A549 (cell line): Measurements from ENCODE around the gene GNAL. TPM values are rescaled to one million over a fixed set of nuclear protein-coding genes. Genes with fewer than 3 reads are reported as not detected.

Experiments
- ATAC-seq, 2 experiments: fragments of 200-7000 bp in 1 of 2; fragments of >200 bp in 1 of 2; cut with Nextera tagmentation in 1 of 2; cut with Tn5 transposase in 1 of 2; 3 replicates each; pipeline versions ENCODE4 v1.8.0 to v1.9.1; 2018 to 2020; ENCODE audit warnings: mild to moderate bottlenecking in 1 of 2, moderate library complexity in 1 of 2
- CTCF ChIA-PET: fragments of 300-600 bp; sonication (Branson Sonifier 250); formaldehyde crosslinking; extraction: SDS; loops from one replicate; lab custom pipeline; 2021; ENCODE audit warnings: antibody characterized with exemption, inconsistent platforms; lab: Yijun Ruan, JAX
- POLR2A ChIA-PET: fragments of 350-600 bp; formaldehyde crosslinking; extraction: SDS; loops from one replicate; lab custom pipeline; 2021; ENCODE audit warnings: antibody characterized with exemption, inconsistent platforms; lab: Yijun Ruan, JAX
- DNase-seq, 2 experiments: peaks; one replicate each; pipeline versions ENCODE4 v3.0.0 to v3.0.0-alpha.2; 2011 to 2016; ENCODE audit warnings: low read depth in 1 of 2, low spot score in 1 of 2
- FAIRE-seq: peaks from 2 replicates; lab custom pipeline; 2011; peaks lifted over from hg19 to GRCh38; lab: Jason Lieb, UNC
- H3K27ac ChIP-seq, 2 experiments: fragments of >200 bp; sonication (Bioruptor Twin); formaldehyde crosslinking; 3 replicates each; pipeline ENCODE4 v1.5.1; 2016 to 2017
- H3K4me1 ChIP-seq: fragments of >200 bp; sonication (Bioruptor Twin); formaldehyde crosslinking; 3 replicates; pipeline ENCODE4 v1.6.1; 2016
- H3K4me2 ChIP-seq: fragments of >200 bp; sonication (Bioruptor Twin); formaldehyde crosslinking; 3 replicates; pipeline ENCODE4 v1.6.1; 2016
- H3K4me3 ChIP-seq: fragments of >200 bp; sonication (Bioruptor Twin); formaldehyde crosslinking; 3 replicates; pipeline ENCODE4 v1.5.1; 2016
- H3K9me3 ChIP-seq: fragments of >200 bp; sonication (Bioruptor Twin); formaldehyde crosslinking; 3 replicates; pipeline ENCODE4 v1.6.1; 2016
- CBX2 ChIP-seq: fragments of 200-600 bp; sonication (generic); IDR thresholded peaks from 2 replicates; pipeline ENCODE4 v1.6.1; 2016; ENCODE audit warnings: low read depth, mild to moderate bottlenecking, borderline replicate concordance
- CEBPB ChIP-seq, 2 experiments: fragments of >200 bp in 1 of 2; sonication (Bioruptor Twin) in 1 of 2; formaldehyde crosslinking in 1 of 2; IDR thresholded peaks; 2 replicates each; pipeline ENCODE4 v1.6.1; 2012 to 2016
- CHD4 ChIP-seq: fragments of 200-600 bp; sonication (generic); IDR thresholded peaks from 2 replicates; pipeline ENCODE4 v1.6.1; 2016; ENCODE audit warnings: antibody characterized with exemption, mild to moderate bottlenecking, borderline replicate concordance
- E2F6 ChIP-seq: IDR thresholded peaks from 2 replicates; pipeline ENCODE4 v1.6.1; 2012; ENCODE audit warnings: low read depth, borderline replicate concordance
- EHF ChIP-seq: fragments of 250-450 bp; sonication (Bioruptor Pico); IDR thresholded peaks from 2 replicates; pipeline ENCODE4 v1.5.0; 2020; ENCODE audit warnings: mild to moderate bottlenecking
- EHMT2 ChIP-seq: fragments of 200-600 bp; sonication (generic); IDR thresholded peaks from 2 replicates; pipeline ENCODE4 v1.6.1; 2016; ENCODE audit warnings: antibody characterized with exemption, low read depth, mild to moderate bottlenecking, moderate library complexity
- EP300 ChIP-seq, 2 experiments: fragments of >200 bp; sonication (Bioruptor Twin); formaldehyde crosslinking; IDR thresholded peaks; 2 replicates in 1 of 2; 3 replicates in 1 of 2; pipeline ENCODE4 v1.6.1; 2016 to 2017
- FOSB ChIP-seq: fragments of 250-450 bp; sonication (Bioruptor Pico); IDR thresholded peaks from 2 replicates; pipeline ENCODE4 v1.5.0; 2020; ENCODE audit warnings: mild to moderate bottlenecking, moderate library complexity
- FOXS1 ChIP-seq: fragments of 250-450 bp; sonication (Bioruptor Pico); IDR thresholded peaks from 2 replicates; pipeline ENCODE4 v1.5.0; 2020; ENCODE audit warnings: mild to moderate bottlenecking, moderate library complexity
- GATA3 ChIP-seq: IDR thresholded peaks from 2 replicates; pipeline ENCODE4 v1.6.1; 2012; ENCODE audit warnings: borderline replicate concordance
- HDAC2 ChIP-seq: fragments of 200-600 bp; sonication (generic); IDR thresholded peaks from 2 replicates; pipeline ENCODE4 v1.6.1; 2016
- HEYL ChIP-seq: fragments of 250-450 bp; sonication (Bioruptor Pico); IDR thresholded peaks from 2 replicates; pipeline ENCODE4 v1.8.0; 2021; ENCODE audit warnings: mild to moderate bottlenecking, moderate library complexity
- HOXA7 ChIP-seq: fragments of 250-450 bp; sonication (Bioruptor Pico); IDR thresholded peaks from 2 replicates; pipeline ENCODE4 v1.5.0; 2020; ENCODE audit warnings: mild to moderate bottlenecking, moderate library complexity
- HOXB5 ChIP-seq: fragments of 250-450 bp; sonication (Bioruptor Pico); IDR thresholded peaks from 2 replicates; pipeline ENCODE4 v1.5.0; 2020; ENCODE audit warnings: mild to moderate bottlenecking, moderate library complexity
- JUN ChIP-seq, 2 experiments: fragments of >200 bp; sonication (Bioruptor Twin); formaldehyde crosslinking; IDR thresholded peaks; 2 replicates in 1 of 2; 3 replicates in 1 of 2; pipeline ENCODE4 v1.6.1; 2016 to 2017
- JUNB ChIP-seq: fragments of >200 bp; sonication (Bioruptor Twin); formaldehyde crosslinking; IDR thresholded peaks from 2 replicates; pipeline ENCODE4 v1.6.1; 2016
- KDM5A ChIP-seq: fragments of 200-600 bp; sonication (generic); IDR thresholded peaks from 2 replicates; pipeline ENCODE4 v1.6.1; 2016; ENCODE audit warnings: antibody characterized with exemption, mild to moderate bottlenecking
- MYC ChIP-seq: IDR thresholded peaks from 2 replicates; pipeline ENCODE4 v1.6.1; 2012; ENCODE audit warnings: mild to moderate bottlenecking, inconsistent platforms, low read length, improper control_type of control experiment, borderline replicate concordance
- NFE2L2 ChIP-seq: fragments of 150-350 bp; conservative IDR thresholded peaks from 2 replicates; pipeline ENCODE4 v1.6.1; 2014; ENCODE audit warnings: low read length
- NPAS2 ChIP-seq: fragments of 250-450 bp; sonication (Bioruptor Pico); IDR thresholded peaks from 2 replicates; pipeline ENCODE4 v1.8.0; 2022; ENCODE audit warnings: mild to moderate bottlenecking, moderate library complexity, borderline replicate concordance
- POLR2A ChIP-seq: IDR thresholded peaks from 2 replicates; pipeline ENCODE4 v1.6.1; 2012; ENCODE audit warnings: mild to moderate bottlenecking, low read length
- POLR2AphosphoS2 ChIP-seq: conservative IDR thresholded peaks from 2 replicates; pipeline ENCODE4 v1.6.1; 2012; ENCODE audit warnings: low read length, improper control_type of control experiment, inconsistent platforms
- RFX5 ChIP-seq: fragments of 450-650 bp; IDR thresholded peaks from 2 replicates; pipeline ENCODE4 v1.7.1; 2014; ENCODE audit warnings: antibody characterized with exemption, mild to moderate bottlenecking, moderate library complexity
- RNF2 ChIP-seq: fragments of 200-600 bp; sonication (generic); IDR thresholded peaks from 2 replicates; pipeline ENCODE4 v1.6.1; 2016; ENCODE audit warnings: low read depth, mild to moderate bottlenecking, antibody characterized with exemption, moderate library complexity, borderline replicate concordance
- TP53 ChIP-seq: fragments of 250-450 bp; sonication (Bioruptor Pico); IDR thresholded peaks from 2 replicates; pipeline ENCODE4 v1.5.0; 2021; ENCODE audit warnings: mild to moderate bottlenecking, moderate library complexity
- ZC3H11A ChIP-seq: fragments of 450-650 bp; IDR thresholded peaks from 2 replicates; pipeline ENCODE4 v1.6.1; 2014; ENCODE audit warnings: antibody characterized with exemption, mild to moderate bottlenecking
- ZNF302 ChIP-seq: fragments of 250-450 bp; sonication (Bioruptor Pico); IDR thresholded peaks from 2 replicates; pipeline ENCODE4 v1.9.0; 2021; ENCODE audit warnings: inconsistent platforms, mild to moderate bottlenecking, moderate library complexity
- WGBS: methylation state at CpG from one replicate; pipeline ENCODE4 v1.1.6; 2017; ENCODE audit errors: missing lambda C conversion rate; 5-methylcytosine and 5-hydroxymethylcytosine counted together
- polyA plus RNA-seq, 4 experiments: library from polyadenylated mRNA; depleted of rRNA in 3 of 4; stranded (reverse); fragments of >200 nt; fragmentation: RNase III in 1 of 4; extraction: RNeasy Plus Mini Kit Qiagen cat#74134 plus additional on column Dnase treatment in 1 of 4; gene quantifications; 2 replicates in 3 of 4; 3 replicates in 1 of 4; pipeline ENCODE4 v1.2.3, GENCODE V29; 2011 to 2017
- TF ChIP-seq, protein P1 (sequence below): fragments of 250-450 bp; sonication (Bioruptor Pico); IDR thresholded peaks from 2 replicates; pipeline ENCODE4 v1.5.0; 2020; ENCODE audit warnings: low read depth, mild to moderate bottlenecking, moderate library complexity
- TF ChIP-seq, protein P2 (sequence below): fragments of >200 bp; sonication (Bioruptor Twin); formaldehyde crosslinking; IDR thresholded peaks from 2 replicates; pipeline ENCODE4 v1.6.1; 2016

Gene GNAL
- polyA plus RNA-seq, 2 of the 4 experiments (the other 2 are of a cell fraction), result 5.1 to 12.9 TPM

- no peak for TF ChIP-seq E2F6
These were observed 150.5 kb downstream of the GNAL start (continued) for GRCh38 chr18:11839556-11839955.

DNA sequence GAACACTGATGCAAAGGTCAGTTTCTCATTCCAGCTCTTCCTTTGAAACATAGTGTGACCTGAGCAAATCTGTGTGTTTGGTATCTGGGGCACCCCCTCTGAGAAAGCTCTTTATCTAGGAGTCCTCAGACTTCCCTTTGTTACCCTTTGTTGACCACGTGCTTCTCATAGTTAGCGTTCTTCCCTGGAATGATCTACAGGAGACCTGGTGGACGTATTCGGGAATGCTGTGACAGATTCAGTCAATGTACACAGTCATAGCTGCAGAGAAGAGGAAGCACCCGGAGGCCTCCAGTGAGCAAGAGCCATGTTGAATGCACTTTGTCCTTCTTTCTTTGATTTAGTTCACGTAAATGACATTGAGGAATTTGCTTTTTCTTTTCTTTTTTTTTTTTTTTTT, 151.4 kb downstream of the GNAL start:
- DNase-seq, result peak in 1 of 2 experiments; percentile 31
- peak; percentile 68 to 75; a peak in 4 of 6 replicates for ATAC-seq

GRCh38 chr18:11842562-11842961, 153.5 kb downstream of the GNAL start:
- ATAC-seq (no peak), FAIRE-seq (no peak)
- ChIA-PET POLR2A (no interaction called here), CTCF (interaction anchor here (1.3 kb wide), 1 partner anchor 110 kb away, joined by 3 read pairs; no protein-coding TSS in a partner anchor)
- Histone ChIP-seq H3K4me3 (no peak overlapping the region), H3K4me1 (peaks cover 8% of the 10 kb centered on the region; the same call in 1 of the 3 replicates)
- TF ChIP-seq FOSB (CRISPR knock-in tag) (no peak), MYC (no peak), GATA3 (no peak), ZNF302 (CRISPR knock-in tag) (no peak), RNF2 (no peak), HOXB5 (CRISPR knock-in tag) (no peak), NPAS2 (CRISPR knock-in tag) (no peak), CBX2 (no peak), RFX5 (no peak), KDM5A (no peak), JUNB (no peak), HEYL (CRISPR knock-in tag) (no peak), ZC3H11A (no peak), CEBPB (IDR thresholded peaks at IDR 0.05) (no peak), CHD4 (no peak), TP53 (CRISPR knock-in tag) (no peak)
- TF ChIP-seq, protein P1, sequence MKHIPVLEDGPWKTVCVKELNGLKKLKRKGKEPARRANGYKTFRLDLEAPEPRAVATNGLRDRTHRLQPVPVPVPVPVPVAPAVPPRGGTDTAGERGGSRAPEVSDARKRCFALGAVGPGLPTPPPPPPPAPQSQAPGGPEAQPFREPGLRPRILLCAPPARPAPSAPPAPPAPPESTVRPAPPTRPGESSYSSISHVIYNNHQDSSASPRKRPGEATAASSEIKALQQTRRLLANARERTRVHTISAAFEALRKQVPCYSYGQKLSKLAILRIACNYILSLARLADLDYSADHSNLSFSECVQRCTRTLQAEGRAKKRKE (CRISPR knock-in tag), result no peak
- TF ChIP-seq, protein P2, sequence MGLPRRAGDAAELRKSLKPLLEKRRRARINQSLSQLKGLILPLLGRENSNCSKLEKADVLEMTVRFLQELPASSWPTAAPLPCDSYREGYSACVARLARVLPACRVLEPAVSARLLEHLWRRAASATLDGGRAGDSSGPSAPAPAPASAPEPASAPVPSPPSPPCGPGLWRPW, result no peak
- TF ChIP-seq, all 56 proteins: peak for 0
- H3K9me3 ChIP-seq, result no peaks in the 10 kb centered on the region
- H3K27ac ChIP-seq, result no peak overlapping the region
- no peak overlapping the region for H3K4me2 ChIP-seq
- 94% methylated on average over 5 of the region's 5 CpGs for WGBS
- DNase-seq, result no peak

More for the DNA sequence above, 151.4 kb downstream of the GNAL start:
- no peak overlapping the region for H3K4me3 ChIP-seq
- WGBS, result 73% methylated on average over 6 of the region's 6 CpGs
- ChIA-PET POLR2A (interaction anchor here (0.6 kb wide), 1 partner anchor 9 kb away, joined by 5 read pairs; no protein-coding TSS in a partner anchor), CTCF (interaction anchor here (1.1 to 1.7 kb wide), 2 partner anchors 12 to 107 kb away, joined by 5 to 8 read pairs; no protein-coding TSS in a partner anchor)
- 0 out of 6 replicates have a peak overlapping the region, but pooled peaks of 1 of the 2 experiments have one; percentile 4 for H3K27ac ChIP-seq
- no peak overlapping the region for H3K4me2 ChIP-seq
- TF ChIP-seq POLR2A, result no peak
- no peak for TF ChIP-seq EP300 (IDR thresholded peaks at IDR 0.05)
- no peak for TF ChIP-seq KDM5A
- no peak for TF ChIP-seq HDAC2
- TF ChIP-seq NFE2L2, result no peak
- TF ChIP-seq FOSB (CRISPR knock-in tag), result no peak
- TF ChIP-seq MYC, result no peak
- TF ChIP-seq TP53 (CRISPR knock-in tag), result no peak
- TF ChIP-seq HOXA7 (CRISPR knock-in tag), result no peak
- TF ChIP-seq FOXS1, result no peak
- TF ChIP-seq, protein P1 (CRISPR knock-in tag), result no peak
- no peak for TF ChIP-seq POLR2AphosphoS2
- no peak for TF ChIP-seq EHMT2
- TF ChIP-seq EHF (CRISPR knock-in tag), result no peak
- TF ChIP-seq, protein P2, result no peak
- TF ChIP-seq JUN (IDR thresholded peaks at IDR 0.05), result no peak
- H3K4me1 ChIP-seq, result peaks cover 12% of the 10 kb centered on the region; the same call in 2 of the 3 replicates
- no peak for FAIRE-seq
- no peaks in the 10 kb centered on the region for H3K9me3 ChIP-seq
